Measurements from ENCODE around the gene RAB40B. TPM values are rescaled to one million over a fixed set of nuclear protein-coding genes. Genes with fewer than 3 reads are reported as not detected.

RAB40B gene
- total and polyA plus RNA-seq, 4 donors: 2.9 to 12.1 (median 10.5) TPM

GRCh38 chr17:82649501-82650261 lies 48.8 kb downstream of the RAB40B start:
- Histone ChIP-seq H3K9ac (ENCODE audit: low read depth in 1 of 2, low read length in 2 of 2) (no peak overlapping the region), H3K36me3 (ENCODE audit: control insufficient read depth in 4 of 4, insufficient read depth in 3 of 4, low read depth in 1 of 4, low read length in 3 of 4) (no peaks in the 10 kb centered on the region), H3K9me3 (ENCODE audit: control insufficient read depth in 4 of 4, low read length in 3 of 4) (no peaks in the 10 kb centered on the region), H3K4me3 (ENCODE audit: low read depth in 1 of 3, low read length in 3 of 3) (no peak overlapping the region), H3K4me1 (ENCODE audit: control insufficient read depth in 4 of 4, insufficient read depth in 4 of 4, low read length in 3 of 4) (peaks cover 3 to 19% (median 14%) of the 10 kb centered on the region in 4 donors), H3K27ac (ENCODE audit: low read depth in 1 of 2, low read length in 2 of 2) (no peak overlapping the region), H3K27me3 (ENCODE audit: control insufficient read depth in 4 of 4, insufficient read depth in 4 of 4, low read length in 3 of 4) (no peaks in the 10 kb centered on the region)
- TF ChIP-seq, protein P1, sequence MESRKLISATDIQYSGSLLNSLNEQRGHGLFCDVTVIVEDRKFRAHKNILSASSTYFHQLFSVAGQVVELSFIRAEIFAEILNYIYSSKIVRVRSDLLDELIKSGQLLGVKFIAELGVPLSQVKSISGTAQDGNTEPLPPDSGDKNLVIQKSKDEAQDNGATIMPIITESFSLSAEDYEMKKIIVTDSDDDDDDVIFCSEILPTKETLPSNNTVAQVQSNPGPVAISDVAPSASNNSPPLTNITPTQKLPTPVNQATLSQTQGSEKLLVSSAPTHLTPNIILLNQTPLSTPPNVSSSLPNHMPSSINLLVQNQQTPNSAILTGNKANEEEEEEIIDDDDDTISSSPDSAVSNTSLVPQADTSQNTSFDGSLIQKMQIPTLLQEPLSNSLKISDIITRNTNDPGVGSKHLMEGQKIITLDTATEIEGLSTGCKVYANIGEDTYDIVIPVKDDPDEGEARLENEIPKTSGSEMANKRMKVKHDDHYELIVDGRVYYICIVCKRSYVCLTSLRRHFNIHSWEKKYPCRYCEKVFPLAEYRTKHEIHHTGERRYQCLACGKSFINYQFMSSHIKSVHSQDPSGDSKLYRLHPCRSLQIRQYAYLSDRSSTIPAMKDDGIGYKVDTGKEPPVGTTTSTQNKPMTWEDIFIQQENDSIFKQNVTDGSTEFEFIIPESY (IDR thresholded peaks at IDR 0.05): no peak
- no peak for TF ChIP-seq GABPA (IDR thresholded peaks at IDR 0.05 in 1 of 2, conservative IDR thresholded peaks at IDR 0.05 in 1 of 2)
- TF ChIP-seq, protein P2, sequence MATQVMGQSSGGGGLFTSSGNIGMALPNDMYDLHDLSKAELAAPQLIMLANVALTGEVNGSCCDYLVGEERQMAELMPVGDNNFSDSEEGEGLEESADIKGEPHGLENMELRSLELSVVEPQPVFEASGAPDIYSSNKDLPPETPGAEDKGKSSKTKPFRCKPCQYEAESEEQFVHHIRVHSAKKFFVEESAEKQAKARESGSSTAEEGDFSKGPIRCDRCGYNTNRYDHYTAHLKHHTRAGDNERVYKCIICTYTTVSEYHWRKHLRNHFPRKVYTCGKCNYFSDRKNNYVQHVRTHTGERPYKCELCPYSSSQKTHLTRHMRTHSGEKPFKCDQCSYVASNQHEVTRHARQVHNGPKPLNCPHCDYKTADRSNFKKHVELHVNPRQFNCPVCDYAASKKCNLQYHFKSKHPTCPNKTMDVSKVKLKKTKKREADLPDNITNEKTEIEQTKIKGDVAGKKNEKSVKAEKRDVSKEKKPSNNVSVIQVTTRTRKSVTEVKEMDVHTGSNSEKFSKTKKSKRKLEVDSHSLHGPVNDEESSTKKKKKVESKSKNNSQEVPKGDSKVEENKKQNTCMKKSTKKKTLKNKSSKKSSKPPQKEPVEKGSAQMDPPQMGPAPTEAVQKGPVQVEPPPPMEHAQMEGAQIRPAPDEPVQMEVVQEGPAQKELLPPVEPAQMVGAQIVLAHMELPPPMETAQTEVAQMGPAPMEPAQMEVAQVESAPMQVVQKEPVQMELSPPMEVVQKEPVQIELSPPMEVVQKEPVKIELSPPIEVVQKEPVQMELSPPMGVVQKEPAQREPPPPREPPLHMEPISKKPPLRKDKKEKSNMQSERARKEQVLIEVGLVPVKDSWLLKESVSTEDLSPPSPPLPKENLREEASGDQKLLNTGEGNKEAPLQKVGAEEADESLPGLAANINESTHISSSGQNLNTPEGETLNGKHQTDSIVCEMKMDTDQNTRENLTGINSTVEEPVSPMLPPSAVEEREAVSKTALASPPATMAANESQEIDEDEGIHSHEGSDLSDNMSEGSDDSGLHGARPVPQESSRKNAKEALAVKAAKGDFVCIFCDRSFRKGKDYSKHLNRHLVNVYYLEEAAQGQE (IDR thresholded peaks at IDR 0.05): no peak
- TF ChIP-seq SP1 (IDR thresholded peaks at IDR 0.05): no peak
- TF ChIP-seq HNF4A (conservative IDR thresholded peaks at IDR 0.05): no peak
- no peak for TF ChIP-seq FOXA1 (IDR thresholded peaks at IDR 0.05)
- TF ChIP-seq, protein P3, sequence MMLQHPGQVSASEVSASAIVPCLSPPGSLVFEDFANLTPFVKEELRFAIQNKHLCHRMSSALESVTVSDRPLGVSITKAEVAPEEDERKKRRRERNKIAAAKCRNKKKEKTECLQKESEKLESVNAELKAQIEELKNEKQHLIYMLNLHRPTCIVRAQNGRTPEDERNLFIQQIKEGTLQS (IDR thresholded peaks at IDR 0.05): no peak
- TF ChIP-seq TAF1 (conservative IDR thresholded peaks at IDR 0.05): no peak
- TF ChIP-seq MAX (IDR thresholded peaks at IDR 0.05): no peak
- no peak for TF ChIP-seq NR2F2 (IDR thresholded peaks at IDR 0.05)
- TF ChIP-seq YY1 (IDR thresholded peaks at IDR 0.05): no peak
- no peak for TF ChIP-seq RXRA (IDR thresholded peaks at IDR 0.05)
- TF ChIP-seq EGR1 (IDR thresholded peaks at IDR 0.05; ENCODE audit: low read depth in 2 of 2): no peak
- TF ChIP-seq FOXA2 (IDR thresholded peaks at IDR 0.05): no peak
- TF ChIP-seq CTCF (IDR thresholded peaks at IDR 0.05; ENCODE audit: low read depth, low read length, missing input control): no peak
- no peak for TF ChIP-seq RAD21 (IDR thresholded peaks at IDR 0.05)
- no peak for TF ChIP-seq HNF4G (IDR thresholded peaks at IDR 0.05)
- 93% methylated on average over 22 of the region's 22 CpGs for WGBS
- DNase-seq (ENCODE audit: low spot score): no peak

Data from liver (tissue), 9 donors.